NCI-H187 treated with DMSO at 0.1 percent for 48 hours (cell line): ENCODE measurements around the gene SLC25A17.

ENCODE experiments used
- DNase-seq: peaks from one replicate; lab custom pipeline; 2025; lab: John Stamatoyannopoulos, UW

Gene SLC25A17

GRCh38 chr22:40758390-40758789 lies 60.8 kb downstream of the SLC25A17 start:
- DNase-seq = no peak

- DNase-seq = no peak
These were observed 62.1 kb downstream of the SLC25A17 start for GRCh38 chr22:40757071-40757470.

- DNase-seq = no peak
These were observed 66.0 kb downstream of the SLC25A17 start for GRCh38 chr22:40753114-40753513.

- DNase-seq = no peak
These were observed 67.9 kb downstream of the SLC25A17 start for GRCh38 chr22:40751250-40751649.

GRCh38 chr22:40749829-40750228 lies 69.3 kb downstream of the SLC25A17 start:
- no peak for DNase-seq

GRCh38 chr22:40748388-40749355 lies 70.5 kb downstream of the SLC25A17 start:
- DNase-seq = no peak

GRCh38 chr22:40747361-40747760 lies 71.8 kb downstream of the SLC25A17 start:
- DNase-seq = no peak

- DNase-seq = no peak
These were observed 72.5 kb downstream of the SLC25A17 start for GRCh38 chr22:40746428-40747220.

GRCh38 chr22:40743768-40744167 lies 75.4 kb downstream of the SLC25A17 start:
- DNase-seq = no peak

GRCh38 chr22:40741116-40741515 lies 78.0 kb downstream of the SLC25A17 start:
- no peak for DNase-seq

- no peak for DNase-seq
These were observed 79.4 kb downstream of the SLC25A17 start for GRCh38 chr22:40739721-40740120.

GRCh38 chr22:40733919-40734318 lies 85.2 kb downstream of the SLC25A17 start:
- DNase-seq = no peak

- no peak for DNase-seq
These were observed 86.2 kb downstream of the SLC25A17 start for GRCh38 chr22:40732999-40733292.

- no peak for DNase-seq
These were observed 89.9 kb downstream of the SLC25A17 start for GRCh38 chr22:40729284-40729683.

- DNase-seq = peak; percentile 78
These were observed 90.4 kb downstream of the SLC25A17 start for GRCh38 chr22:40728731-40729189.

- DNase-seq = no peak
These were observed 91.1 kb downstream of the SLC25A17 start for GRCh38 chr22:40727964-40728615.

- DNase-seq = no peak
These were observed 91.8 kb downstream of the SLC25A17 start for GRCh38 chr22:40727070-40727963.

GRCh38 chr22:40726514-40726913 lies 92.6 kb downstream of the SLC25A17 start:
- no peak for DNase-seq

GRCh38 chr22:40723396-40723933 lies 95.7 kb downstream of the SLC25A17 start:
- no peak for DNase-seq

- DNase-seq = peak; percentile 20
These were observed 97.9 kb downstream of the SLC25A17 start for GRCh38 chr22:40721266-40721665.
